Right cardiac atrium (tissue), 5 donors: ENCODE data around the gene SERTAD1. TPM values are rescaled to one million over a fixed set of nuclear protein-coding genes. Genes with fewer than 3 reads are reported as not detected.

Experiments used
- ATAC-seq, 2 donors: fragments of 200-7000 bp; cut with Tn5 transposase; one replicate each; pipeline versions ENCODE4 v1.8.0 to v1.9.1; 2020; ENCODE audit warnings: moderate library complexity in 2 of 2, mild to moderate bottlenecking in 1 of 2
- DNase-seq, 3 donors: peaks; one replicate each; pipeline ENCODE4 v3.0.0-alpha.2; 2020
- H3K27ac ChIP-seq: one replicate; pipeline ENCODE4 v1.5.1; 2013; ENCODE audit warnings: mild to moderate bottlenecking, low read length, control low read depth, moderate library complexity
- H3K27me3 ChIP-seq: one replicate; pipeline ENCODE4 v1.6.1; 2013; ENCODE audit not compliant: control insufficient read depth, insufficient read depth
- H3K4me1 ChIP-seq: one replicate; pipeline ENCODE4 v1.6.1; 2013; ENCODE audit warnings: low read length; ENCODE audit not compliant: control insufficient read depth, insufficient read depth
- H3K4me3 ChIP-seq: one replicate; pipeline ENCODE4 v1.5.1; 2013; ENCODE audit warnings: low read length, control low read depth
- H3K9me3 ChIP-seq: one replicate; pipeline ENCODE4 v1.6.1; 2013; ENCODE audit warnings: low read length; ENCODE audit not compliant: control insufficient read depth
- WGBS: extraction: QIAGEN DNeasy Blood & Tissue Kit; methylation state at CpG from one replicate; pipeline ENCODE4 v1.1.7; 2013; 5-methylcytosine and 5-hydroxymethylcytosine counted together
- intact Hi-C, 4 donors: fragments of 100-400 bp; cut with DNase I; formaldehyde crosslinking; loops; one replicate each; pipeline versions ENCODE4 v1.11.0 to v1.14.0; 2022 to 2023
- polyA plus RNA-seq: library from polyadenylated mRNA; stranded (reverse); fragments of 200-250 nt; gene quantifications from one replicate; pipeline ENCODE4 v1.2.3, GENCODE V29; 2013
- total RNA-seq, 4 donors: library from RNA; stranded (reverse); fragmentation: NEBNext Ultra II Directional; extraction: Animal tissue kit (Norgen Biotek cat#: 25700); gene quantifications; one replicate each; pipeline ENCODE4 v1.2.1, GENCODE V29; 2021
- donor health status: healthy with polysubstance abuse.
- donor health status: DM: no; HTN: yes; CAD: no.
- donor health status: DM: no; HTN: no; CAD: no.
- donor health status: DM: no; HTN: yes; CAD: no; lungs with severe emphysema.
- donor health status: DM: yes; HTN: yes; CAD: no.

Gene SERTAD1
- total and polyA plus RNA-seq, 5 donors = 8.9 to 18.4 (median 10.3) TPM

- Histone ChIP-seq H3K27me3 (no peaks in the 10 kb centered on the region), H3K4me3 (no peak overlapping the region), H3K9me3 (no peaks in the 10 kb centered on the region), H3K27ac (no peak overlapping the region), H3K4me1 (no peaks in the 10 kb centered on the region)
- DNase-seq (no peak), ATAC-seq (no peak)
- intact Hi-C loops = no loop called here
- WGBS = 61% methylated on average over 5 of the region's 5 CpGs
Measured at GRCh38 chr19:40452016-40452415, 26.2 kb upstream of the SERTAD1 start.

- intact Hi-C loops = no loop called here
- 94% methylated on average over 4 of the region's 4 CpGs for WGBS
- Histone ChIP-seq H3K4me1 (no peaks in the 10 kb centered on the region), H3K27ac (no peak overlapping the region), H3K9me3 (no peaks in the 10 kb centered on the region), H3K4me3 (no peak overlapping the region), H3K27me3 (no peaks in the 10 kb centered on the region)
- DNase-seq (no peak), ATAC-seq (no peak)
Measured at GRCh38 chr19:40450664-40451063, 24.9 kb upstream of the SERTAD1 start.

- no peaks in the 10 kb centered on the region for H3K9me3 ChIP-seq
- intact Hi-C loops = loop anchor here in 1 of 4 donors (10.0 kb wide), 1 partner anchor 105 kb away; the partner anchor contains the start of genes C19orf47 and PLD3
- H3K4me3 ChIP-seq = no peak overlapping the region
- H3K27me3 ChIP-seq = no peaks in the 10 kb centered on the region
- DNase-seq = no peak
- H3K27ac ChIP-seq = no peak overlapping the region
- ATAC-seq = no peak
- H3K4me1 ChIP-seq = no peaks in the 10 kb centered on the region
- 89% methylated on average over 4 of the region's 4 CpGs for WGBS
Measured at GRCh38 chr19:40449506-40449905, 23.7 kb upstream of the SERTAD1 start.

GRCh38 chr19:40446263-40446784, 20.5 kb upstream of the SERTAD1 start:
- intact Hi-C loops = loop anchor here in 1 of 4 donors (10.0 kb wide), 1 partner anchor 102 kb away; the partner anchor contains the start of genes C19orf47 and PLD3
- no peaks in the 10 kb centered on the region for H3K27me3 ChIP-seq
- H3K9me3 ChIP-seq = no peaks in the 10 kb centered on the region
- no peak overlapping the region for H3K4me3 ChIP-seq
- 81% methylated on average over 8 of the region's 8 CpGs for WGBS
- H3K4me1 ChIP-seq = peaks cover 3% of the 10 kb centered on the region
- ATAC-seq (no peak), DNase-seq (no peak)
- no peak overlapping the region for H3K27ac ChIP-seq

GRCh38 chr19:40445780-40446262, 20.0 kb upstream of the SERTAD1 start:
- DNase-seq (no peak), ATAC-seq (no peak)
- 70% methylated on average over 9 of the region's 9 CpGs for WGBS
- no peak overlapping the region for H3K4me3 ChIP-seq
- no peak overlapping the region for H3K27ac ChIP-seq
- no peaks in the 10 kb centered on the region for H3K9me3 ChIP-seq
- H3K4me1 ChIP-seq = peaks cover 3% of the 10 kb centered on the region
- intact Hi-C loops = loop anchor here in 1 of 4 donors (10.0 kb wide), 1 partner anchor 101 kb away; the partner anchor contains the start of genes C19orf47 and PLD3
- H3K27me3 ChIP-seq = no peaks in the 10 kb centered on the region

GRCh38 chr19:40444825-40445312, 19.1 kb upstream of the SERTAD1 start:
- Histone ChIP-seq H3K4me3 (peak overlapping the region; percentile 95), H3K27me3 (no peaks in the 10 kb centered on the region), H3K27ac (peak overlapping the region; percentile 43), H3K9me3 (no peaks in the 10 kb centered on the region), H3K4me1 (peaks cover 3% of the 10 kb centered on the region)
- 17% methylated on average over 18 of the region's 18 CpGs for WGBS
- intact Hi-C loops = loop anchor here in 1 of 4 donors (10.0 kb wide), 1 partner anchor 100 kb away; the partner anchor contains the start of genes C19orf47 and PLD3
- no peak for ATAC-seq
- no peak for DNase-seq

GRCh38 chr19:40444000-40444824, 18.4 kb upstream of the SERTAD1 start, which contains the start of gene SERTAD3:
Gene SERTAD3 (minus strand): TSS chr19:40444335. CDS start chr19:40442080, 2,255 bp downstream.
- ATAC-seq (peak; percentile 89), DNase-seq (peak; percentile 97 to 99 (median 99))
- WGBS = under 1% methylated on average over 72 of the region's 72 CpGs
- H3K4me1 ChIP-seq = peaks cover 3% of the 10 kb centered on the region
- peak within 1 kb of the TSS; percentile 99 for H3K27ac ChIP-seq
- peak within 1 kb of the TSS; percentile 95 for H3K4me3 ChIP-seq
- H3K27me3 ChIP-seq = no peaks in the 10 kb centered on the region
- intact Hi-C loops = loop anchor here in 1 of 4 donors (10.0 kb wide), 1 partner anchor 99 kb away; the partner anchor contains the start of genes C19orf47 and PLD3
- no peaks in the 10 kb centered on the region for H3K9me3 ChIP-seq

GRCh38 chr19:40443131-40443999, 17.6 kb upstream of the SERTAD1 start:
- ATAC-seq = peak; percentile 91

GRCh38 chr19:40442328-40443130, 16.7 kb upstream of the SERTAD1 start:
- Histone ChIP-seq H3K27me3 (no peaks in the 10 kb centered on the region), H3K4me1 (peaks cover 3% of the 10 kb centered on the region), H3K27ac (peak overlapping the region; percentile 66), H3K4me3 (peak overlapping the region; percentile 45), H3K9me3 (no peaks in the 10 kb centered on the region)
- intact Hi-C loops = loop anchor here in 1 of 4 donors (10.0 kb wide), 1 partner anchor 98 kb away; the partner anchor contains the start of genes C19orf47 and PLD3
- DNase-seq (no peak), ATAC-seq (no peak)
- 14% methylated on average over 22 of the region's 22 CpGs for WGBS

More at GRCh38 chr19:40443131-40443999, 17.6 kb upstream of the SERTAD1 start:
- Histone ChIP-seq H3K4me3 (peak overlapping the region; percentile 95), H3K27me3 (no peaks in the 10 kb centered on the region), H3K27ac (peak overlapping the region; percentile 99), H3K9me3 (no peaks in the 10 kb centered on the region), H3K4me1 (peaks cover 3% of the 10 kb centered on the region)
- under 1% methylated on average over 52 of the region's 52 CpGs for WGBS
- intact Hi-C loops = loop anchor here in 1 of 4 donors (10.0 kb wide), 1 partner anchor 99 kb away; the partner anchor contains the start of genes C19orf47 and PLD3
- DNase-seq = peak; percentile 100
